ENCODE data around the gene ECM1.

The ECM1 gene

DNA sequence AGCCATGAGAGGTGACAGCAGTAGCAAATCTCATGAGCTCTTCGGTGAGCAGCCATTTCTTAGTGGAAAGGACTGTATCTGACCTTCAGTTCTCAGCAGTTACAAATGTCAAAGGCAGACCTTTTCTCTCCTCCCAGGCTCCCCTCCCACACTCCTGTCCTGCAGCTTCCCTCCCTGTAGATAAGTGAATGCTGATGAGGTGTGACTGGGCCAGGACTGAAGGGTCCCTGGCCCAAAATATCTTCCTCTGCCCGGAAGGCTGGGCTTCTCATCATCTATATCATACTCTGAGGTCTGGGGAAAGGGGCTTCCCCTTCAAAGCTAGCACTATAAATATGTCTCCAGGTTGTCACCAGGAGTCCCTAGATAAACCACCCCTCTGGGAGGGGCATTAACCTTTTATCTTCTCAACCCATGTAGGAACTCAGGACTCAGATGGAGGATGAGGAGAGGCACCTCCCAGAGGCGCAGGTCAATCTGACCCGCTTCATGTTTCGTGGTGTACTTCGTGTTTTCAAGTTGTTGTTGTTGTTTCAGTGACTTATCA lies 37.6 kb downstream of the ECM1 start:
- DNase-seq (ENCODE audit: low read depth), result no peak

DNA sequence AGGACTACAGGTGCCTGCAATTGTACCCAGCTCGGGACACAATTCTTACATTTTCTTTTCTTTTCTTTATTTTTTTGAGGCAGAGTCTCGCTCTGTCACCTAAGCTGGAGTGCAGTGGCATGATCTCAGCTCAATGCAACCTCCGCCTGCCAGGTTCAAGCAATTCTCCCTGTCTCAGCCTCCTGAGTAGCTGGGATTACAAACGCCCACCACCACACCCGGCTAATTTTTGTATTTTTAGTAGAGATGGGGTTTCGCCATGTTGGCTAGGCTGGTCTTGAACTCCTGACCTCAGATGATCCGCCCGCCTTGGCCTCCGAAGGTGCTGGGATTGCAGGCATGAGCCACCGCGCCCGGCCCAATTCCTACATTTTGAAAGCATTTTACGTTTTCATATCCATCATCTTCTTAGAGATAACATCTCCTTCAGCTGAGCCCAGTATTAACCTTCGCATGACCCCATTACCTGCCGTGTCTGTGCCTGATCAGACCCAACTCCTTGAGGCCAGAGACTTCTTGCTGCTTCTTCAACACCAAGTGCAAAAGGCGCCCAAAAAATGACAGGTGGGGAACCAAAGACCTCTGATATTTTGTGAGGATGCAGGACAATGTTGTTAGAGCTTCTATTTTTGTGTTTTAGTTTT lies 38.5 kb downstream of the ECM1 start:
- no peak for DNase-seq (ENCODE audit: low read depth)

DNA sequence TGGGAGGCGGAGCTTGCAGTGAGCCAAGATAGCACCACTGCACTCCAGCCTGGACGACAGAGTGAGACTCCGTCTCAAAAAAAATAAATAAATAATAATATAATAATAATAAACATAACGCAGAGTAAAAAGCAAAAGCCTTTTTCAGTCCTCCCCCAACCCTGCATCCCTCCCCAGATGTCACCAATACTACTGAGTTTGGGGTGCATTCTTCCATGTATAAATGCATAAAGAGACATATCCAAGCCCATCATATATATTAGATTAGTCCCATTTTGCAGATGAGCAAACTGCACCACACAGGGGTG lies 40.4 kb downstream of the ECM1 start:
- DNase-seq (ENCODE audit: low read depth), result no peak

DNA sequence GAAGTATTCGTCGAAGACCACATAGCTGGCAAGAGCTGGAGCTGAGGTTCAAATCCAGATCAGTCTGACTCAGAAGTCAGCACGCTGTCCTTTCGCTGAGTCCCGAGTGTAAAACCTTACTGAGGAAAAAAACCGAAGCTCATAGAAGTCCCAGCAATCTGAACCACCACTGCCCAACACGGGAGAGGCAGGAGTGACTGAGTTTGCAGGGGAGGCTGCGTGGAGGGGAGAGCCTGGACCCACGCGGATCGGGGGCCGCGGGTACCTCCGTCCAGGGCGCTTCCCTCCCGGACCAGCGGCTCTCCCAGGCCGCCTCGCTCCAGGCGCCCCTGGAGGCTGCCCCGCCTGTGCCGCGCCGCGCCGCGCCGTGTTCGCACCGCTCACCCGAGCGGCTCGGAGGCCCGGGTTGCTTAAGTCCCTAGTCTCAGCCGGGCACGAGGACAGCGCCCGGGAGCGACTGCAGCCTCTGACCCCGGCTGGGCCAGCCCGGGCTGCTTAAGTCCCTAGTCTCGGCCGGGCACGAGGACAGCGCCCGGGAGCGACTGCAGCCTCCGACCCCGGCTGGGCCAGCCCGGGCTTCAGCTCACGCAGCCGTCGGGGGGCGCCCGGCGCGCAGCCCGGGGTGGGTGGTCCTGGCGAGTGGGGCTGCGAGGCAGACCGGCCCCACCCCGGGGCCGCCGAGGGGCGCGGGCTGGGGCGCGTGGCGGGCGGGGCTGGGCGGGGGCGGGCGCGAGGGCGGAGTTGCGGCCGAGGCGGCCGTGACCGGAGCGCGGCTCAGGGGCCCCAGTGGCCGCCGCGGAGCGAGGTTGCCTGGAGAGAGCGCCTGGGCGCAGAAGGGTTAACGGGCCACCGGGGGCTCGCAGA lies 41.0 kb downstream of the ECM1 start, which contains the start of gene ADAMTSL4:
ADAMTSL4 (plus strand) TSS at position 777 of the 864 bp plus-strand sequence. CDS start 2,881 bp downstream, outside the sequence.
- DNase-seq (ENCODE audit: low read depth), result no peak

DNA sequence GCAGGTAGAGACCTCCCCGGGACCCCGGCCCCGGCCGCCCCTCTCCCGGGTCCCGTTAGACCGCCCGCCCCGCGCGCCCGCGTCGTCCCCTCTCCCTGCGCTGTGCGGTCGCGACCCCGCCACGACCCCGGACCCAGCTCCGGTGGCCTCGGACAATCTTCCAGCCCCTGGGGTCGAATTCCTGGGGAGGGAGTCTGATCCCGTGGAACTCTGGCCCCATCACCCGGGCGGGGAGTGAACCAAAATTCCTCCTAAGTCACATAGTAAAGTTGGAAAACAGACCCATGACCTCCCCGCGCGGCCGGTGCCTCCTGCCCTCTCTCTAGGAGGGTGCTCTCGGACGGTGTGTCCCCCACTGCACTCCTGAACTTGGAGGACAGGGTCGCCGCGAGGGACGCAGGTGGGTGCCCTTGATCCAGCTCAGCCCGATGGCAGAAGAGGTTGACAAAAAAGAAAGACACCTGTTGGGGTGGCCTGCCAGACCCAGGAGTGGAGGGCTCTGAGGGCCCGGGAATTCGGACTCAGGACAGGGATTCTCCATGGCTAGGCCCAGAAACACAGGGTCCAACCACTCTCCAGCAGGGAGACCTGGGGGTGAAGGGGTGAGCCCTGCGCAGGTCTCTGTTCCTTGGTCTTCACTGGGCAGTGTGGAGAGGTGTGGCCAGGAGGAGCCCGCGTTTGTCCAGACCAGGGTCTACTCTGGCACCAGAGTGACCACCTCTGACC lies 41.8 kb downstream of the ECM1 start:
- DNase-seq (ENCODE audit: low read depth), result no peak

DNA sequence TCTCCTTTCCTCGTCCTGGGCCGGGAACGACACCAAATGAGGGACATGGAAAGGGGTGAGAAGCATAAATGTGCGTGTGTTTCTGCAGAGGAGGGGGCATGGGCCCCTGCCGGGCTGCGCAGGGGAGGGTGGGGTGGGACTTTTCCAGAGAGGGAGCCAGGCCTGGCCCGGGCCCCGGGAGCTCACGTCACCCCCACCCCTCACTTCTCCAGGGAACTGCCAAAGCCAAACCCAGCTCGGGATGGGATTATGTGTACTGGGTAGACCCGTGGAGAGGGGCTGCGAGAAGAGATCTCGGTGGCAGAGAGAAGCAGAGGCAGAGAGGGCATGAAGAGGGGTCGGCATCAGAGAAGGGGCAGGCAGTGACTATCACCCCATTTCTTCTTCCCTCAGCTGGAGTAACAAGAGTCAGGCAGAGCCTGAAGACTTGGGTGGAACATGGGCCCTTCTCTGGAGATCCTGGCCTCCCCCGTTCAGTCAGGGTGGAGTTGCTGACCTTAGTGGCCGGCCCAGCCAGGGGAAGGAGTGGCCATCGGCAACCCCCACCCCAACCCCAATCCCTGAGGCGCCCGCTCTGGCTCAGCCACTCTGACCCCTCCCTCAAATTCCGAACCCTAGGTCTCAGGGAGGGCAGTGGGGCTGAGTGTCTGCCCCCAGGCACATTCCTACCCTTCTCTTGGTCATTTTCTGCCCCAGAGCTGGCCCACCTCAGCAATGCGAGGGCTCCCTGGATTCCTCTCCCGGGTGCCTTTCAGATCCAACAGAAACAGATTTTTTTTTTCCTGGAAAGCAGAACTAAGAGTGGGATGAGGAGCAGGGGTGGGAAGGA lies 42.5 kb downstream of the ECM1 start:
- no peak for DNase-seq (ENCODE audit: low read depth)

DNA sequence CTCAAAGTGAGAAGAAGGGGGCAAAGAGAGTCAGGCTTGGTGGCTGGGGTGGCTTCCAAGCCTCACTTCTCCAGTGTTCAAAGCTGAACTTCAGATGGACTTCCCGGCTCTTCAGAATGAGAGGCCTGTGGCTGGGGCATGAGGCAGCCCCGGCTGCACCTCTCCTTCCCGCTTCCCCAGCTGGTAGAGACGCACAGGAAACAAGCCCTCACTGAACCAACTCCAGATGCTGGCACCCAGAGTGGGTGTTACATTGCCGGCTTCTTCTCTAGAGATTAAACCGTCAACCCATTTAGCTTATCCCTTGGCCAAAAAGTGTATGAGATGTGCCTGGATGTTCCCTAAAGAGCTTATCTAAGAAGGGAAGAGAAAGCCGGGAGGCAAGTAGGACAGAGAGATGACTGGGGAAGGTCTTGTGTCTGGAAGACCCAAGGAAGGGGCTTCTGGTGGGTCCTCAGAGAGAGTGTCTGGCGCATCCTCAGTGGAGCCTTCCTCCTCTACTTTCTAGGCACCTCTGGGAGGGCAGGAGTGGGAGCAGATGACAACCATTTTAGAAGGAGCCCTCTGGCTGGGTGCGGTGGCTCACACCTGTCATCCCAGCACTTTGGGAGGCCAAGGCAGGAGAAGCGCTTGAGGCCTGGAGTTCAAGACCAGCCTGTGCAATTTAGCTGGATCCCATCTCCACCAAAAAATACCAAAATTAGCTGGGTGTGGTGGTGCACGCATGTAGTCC lies 43.3 kb downstream of the ECM1 start:
- DNase-seq (ENCODE audit: low read depth), result no peak

DNA sequence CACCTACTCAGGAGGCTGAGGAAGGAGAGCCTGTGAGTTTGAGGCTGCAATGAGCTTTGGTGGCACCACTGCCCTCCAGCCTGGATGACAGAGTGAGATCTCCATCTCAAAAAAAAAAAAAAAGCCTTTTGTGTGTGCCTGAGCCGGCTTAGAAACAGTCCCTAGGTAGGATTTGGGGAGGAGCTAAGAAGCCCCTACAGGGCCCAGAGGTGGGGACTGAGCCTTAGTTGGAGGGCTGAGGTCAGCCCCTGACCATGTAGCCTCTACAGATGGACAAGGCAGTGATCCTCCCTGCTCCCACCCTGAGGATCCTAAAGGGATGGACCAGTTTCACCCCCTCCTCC lies 43.8 kb downstream of the ECM1 start:
- no peak for DNase-seq (ENCODE audit: low read depth)

DNA sequence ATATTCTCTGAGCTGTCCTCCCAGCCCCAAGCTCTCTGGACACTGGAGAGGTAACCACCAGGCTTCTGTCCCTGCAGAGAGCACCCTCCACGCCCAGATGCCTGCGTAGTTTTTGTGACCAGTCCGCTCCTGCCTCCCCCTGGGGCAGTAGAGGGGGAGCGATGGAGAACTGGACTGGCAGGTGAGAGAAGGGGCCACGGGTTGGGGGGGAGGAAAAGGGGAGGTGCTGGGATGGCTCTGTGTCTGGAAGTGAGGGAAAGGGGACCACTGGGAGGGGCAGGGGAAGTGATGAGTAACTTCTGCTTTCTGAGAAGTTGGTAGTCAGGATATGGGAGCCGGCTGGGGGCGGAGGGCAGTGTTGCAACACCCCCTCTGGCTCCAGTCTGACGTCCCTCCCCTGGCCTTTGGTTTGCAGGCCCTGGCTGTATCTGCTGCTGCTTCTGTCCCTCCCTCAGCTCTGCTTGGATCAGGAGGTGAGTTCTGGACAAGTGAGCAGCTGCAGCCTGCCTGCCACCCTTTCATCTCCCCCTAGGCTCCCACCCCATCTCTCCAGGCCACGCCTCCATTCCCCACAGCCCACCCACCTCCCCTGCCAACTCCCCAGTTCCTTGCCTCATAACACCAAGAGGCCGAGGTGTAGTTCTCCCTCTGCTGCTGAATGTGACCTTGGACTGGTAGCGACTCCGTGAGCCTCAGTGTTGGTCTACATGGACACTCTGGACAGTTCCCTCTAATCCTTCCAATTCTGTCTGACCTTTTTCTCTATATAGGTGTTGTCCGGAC lies 44.4 kb downstream of the ECM1 start:
- no peak for DNase-seq (ENCODE audit: low read depth)

DNA sequence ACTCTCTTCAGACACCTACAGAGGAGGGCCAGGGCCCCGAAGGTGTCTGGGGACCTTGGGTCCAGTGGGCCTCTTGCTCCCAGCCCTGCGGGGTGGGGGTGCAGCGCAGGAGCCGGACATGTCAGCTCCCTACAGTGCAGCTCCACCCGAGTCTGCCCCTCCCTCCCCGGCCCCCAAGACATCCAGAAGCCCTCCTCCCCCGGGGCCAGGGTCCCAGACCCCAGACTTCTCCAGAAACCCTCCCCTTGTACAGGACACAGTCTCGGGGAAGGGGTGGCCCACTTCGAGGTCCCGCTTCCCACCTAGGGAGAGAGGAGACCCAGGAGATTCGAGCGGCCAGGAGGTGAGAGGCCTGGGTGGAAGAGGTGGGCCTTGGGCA lies 45.0 kb downstream of the ECM1 start:
- no peak for DNase-seq (ENCODE audit: low read depth)

DNA sequence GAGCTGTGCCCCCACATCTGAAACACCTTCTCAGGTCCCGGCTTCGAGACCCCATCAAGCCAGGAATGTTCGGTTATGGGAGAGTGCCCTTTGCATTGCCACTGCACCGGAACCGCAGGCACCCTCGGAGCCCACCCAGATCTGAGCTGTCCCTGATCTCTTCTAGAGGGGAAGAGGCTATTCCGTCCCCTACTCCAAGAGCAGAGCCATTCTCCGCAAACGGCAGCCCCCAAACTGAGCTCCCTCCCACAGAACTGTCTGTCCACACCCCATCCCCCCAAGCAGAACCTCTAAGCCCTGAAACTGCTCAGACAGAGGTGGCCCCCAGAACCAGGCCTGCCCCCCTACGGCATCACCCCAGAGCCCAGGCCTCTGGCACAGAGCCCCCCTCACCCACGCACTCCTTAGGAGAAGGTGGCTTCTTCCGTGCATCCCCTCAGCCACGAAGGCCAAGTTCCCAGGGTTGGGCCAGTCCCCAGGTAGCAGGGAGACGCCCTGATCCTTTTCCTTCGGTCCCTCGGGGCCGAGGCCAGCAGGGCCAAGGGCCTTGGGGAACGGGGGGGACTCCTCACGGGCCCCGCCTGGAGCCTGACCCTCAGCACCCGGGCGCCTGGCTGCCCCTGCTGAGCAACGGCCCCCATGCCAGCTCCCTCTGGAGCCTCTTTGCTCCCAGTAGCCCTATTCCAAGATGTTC lies 45.6 kb downstream of the ECM1 start:
- DNase-seq (ENCODE audit: low read depth), result no peak

DNA sequence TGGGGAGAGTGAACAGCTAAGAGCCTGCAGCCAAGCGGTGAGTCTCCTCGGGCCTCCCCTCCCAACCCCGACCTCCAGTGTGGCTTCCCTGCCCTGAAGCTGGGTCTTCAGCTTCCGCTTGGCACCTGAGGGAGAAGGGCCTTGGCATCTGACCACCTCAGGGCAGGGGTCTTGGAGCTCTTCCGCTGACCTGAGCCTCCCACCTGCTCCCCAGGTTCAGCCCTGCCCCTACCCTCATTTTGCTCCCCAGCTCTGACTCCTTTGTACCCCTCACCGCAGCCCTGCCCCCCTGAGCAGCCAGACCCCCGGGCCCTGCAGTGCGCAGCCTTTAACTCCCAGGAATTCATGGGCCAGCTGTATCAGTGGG lies 46.2 kb downstream of the ECM1 start:
- no peak for DNase-seq (ENCODE audit: low read depth)

DNA sequence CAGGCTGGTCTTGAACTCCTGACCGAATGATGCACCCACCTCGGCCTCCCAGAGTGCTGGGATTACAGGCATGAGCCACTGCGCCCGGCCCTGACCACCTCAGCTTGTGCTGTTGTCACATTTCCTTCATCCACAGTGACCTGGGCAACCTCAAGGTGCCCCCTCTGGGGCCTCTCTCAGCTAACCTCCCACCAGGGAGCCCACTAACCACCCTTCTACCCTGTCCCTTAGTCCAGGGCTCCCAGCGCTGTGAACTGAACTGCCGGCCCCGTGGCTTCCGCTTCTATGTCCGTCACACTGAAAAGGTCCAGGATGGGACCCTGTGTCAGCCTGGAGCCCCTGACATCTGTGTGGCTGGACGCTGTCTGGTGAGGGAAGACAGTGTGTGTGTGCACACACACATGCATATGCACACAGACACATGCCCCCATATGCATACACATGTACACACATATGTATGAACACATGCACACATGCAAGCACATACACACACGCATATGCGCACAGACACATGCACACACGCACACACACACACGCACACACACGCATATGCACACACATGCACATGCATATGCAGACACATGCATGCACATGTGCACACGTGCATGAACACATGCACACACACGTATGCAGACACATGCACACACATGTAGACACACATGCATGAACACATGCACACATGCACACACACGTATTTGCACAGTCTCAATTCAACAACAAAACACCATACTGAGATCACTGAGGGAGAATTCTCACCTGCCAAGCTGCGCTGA lies 47.5 kb downstream of the ECM1 start:
- no peak for DNase-seq (ENCODE audit: low read depth)

DNA sequence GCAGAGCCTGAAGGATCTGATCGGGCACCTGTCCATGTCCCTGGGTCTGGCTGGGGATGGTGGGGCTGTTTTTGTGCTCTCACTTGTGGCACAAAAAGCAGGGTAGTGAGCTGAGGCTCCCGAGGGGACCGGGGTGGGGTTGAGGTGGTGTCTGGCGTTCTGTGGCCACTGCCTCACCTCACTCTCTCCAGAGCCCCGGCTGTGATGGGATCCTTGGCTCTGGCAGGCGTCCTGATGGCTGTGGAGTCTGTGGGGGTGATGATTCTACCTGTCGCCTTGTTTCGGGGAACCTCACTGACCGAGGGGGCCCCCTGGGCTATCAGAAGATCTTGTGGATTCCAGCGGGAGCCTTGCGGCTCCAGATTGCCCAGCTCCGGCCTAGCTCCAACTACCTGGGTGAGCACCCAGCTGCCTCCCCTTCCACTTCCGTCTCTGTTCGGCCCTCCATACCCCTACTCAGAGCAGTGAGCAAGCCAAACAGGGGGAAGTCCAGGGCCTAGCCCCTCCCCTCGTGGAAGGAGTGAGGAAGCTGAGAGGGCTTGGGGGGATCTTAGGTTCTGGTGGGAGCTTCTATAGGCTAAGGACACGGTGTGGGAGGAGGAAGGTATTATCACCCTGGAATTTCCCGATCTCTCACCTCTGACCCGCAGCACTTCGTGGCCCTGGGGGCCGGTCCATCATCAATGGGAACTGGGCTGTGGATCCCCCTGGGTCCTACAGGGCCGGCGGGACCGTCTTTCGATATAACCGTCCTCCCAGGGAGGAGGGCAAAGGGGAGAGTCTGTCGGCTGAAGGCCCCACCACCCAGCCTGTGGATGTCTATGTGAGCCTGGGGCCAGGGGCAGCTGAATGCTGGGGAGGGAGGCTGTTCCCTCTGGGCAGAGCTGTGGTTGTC lies 48.3 kb downstream of the ECM1 start:
- no peak for DNase-seq (ENCODE audit: low read depth)

DNA sequence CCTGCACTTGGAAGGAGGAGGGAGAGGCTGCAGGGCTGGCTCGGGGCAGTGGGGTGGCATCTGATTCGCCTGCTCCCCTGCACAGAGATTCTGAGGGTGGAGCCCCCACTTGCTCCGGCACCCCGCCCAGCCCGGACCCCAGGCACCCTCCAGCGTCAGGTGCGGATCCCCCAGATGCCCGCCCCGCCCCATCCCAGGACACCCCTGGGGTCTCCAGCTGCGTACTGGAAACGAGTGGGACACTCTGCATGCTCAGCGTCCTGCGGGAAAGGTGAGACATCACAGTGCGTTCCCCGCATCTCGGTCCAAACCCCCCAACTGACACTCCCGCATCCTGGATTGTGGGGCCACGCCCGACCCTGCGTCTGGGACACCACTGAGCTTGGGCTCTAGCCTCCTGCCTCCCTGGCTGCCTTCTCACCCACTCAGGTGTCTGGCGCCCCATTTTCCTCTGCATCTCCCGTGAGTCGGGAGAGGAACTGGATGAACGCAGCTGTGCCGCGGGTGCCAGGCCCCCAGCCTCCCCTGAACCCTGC lies 49.2 kb downstream of the ECM1 start:
- no peak for DNase-seq (ENCODE audit: low read depth)

DNA sequence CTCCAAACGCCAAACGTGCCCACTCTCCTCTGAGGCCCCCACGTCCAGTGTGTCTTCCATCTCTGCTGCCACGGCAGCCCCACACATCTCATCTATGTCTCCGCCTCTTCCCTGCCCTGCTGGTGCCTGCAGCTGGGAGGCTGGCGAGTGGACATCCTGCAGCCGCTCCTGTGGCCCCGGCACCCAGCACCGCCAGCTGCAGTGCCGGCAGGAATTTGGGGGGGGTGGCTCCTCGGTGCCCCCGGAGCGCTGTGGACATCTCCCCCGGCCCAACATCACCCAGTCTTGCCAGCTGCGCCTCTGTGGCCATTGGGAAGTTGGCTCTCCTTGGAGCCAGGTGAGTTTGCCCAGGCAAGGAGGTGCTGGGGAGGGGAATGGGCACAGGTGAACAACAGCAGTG lies 49.9 kb downstream of the ECM1 start:
- DNase-seq (ENCODE audit: low read depth), result no peak

DNA sequence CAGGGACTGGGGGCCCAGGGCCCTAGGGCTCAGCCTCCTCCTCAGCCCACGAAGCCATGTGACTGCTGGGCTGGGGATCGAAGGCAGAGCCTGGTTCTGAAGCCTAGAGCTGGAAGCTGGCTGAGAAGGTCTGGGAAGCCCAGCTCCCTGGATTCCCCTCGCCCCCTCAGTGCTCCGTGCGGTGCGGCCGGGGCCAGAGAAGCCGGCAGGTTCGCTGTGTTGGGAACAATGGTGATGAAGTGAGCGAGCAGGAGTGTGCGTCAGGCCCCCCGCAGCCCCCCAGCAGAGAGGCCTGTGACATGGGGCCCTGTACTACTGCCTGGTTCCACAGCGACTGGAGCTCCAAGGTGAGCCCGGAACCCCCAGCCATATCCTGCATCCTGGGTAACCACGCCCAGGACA lies 50.4 kb downstream of the ECM1 start:
- DNase-seq (ENCODE audit: low read depth), result no peak
